Cerebellar nuclear complex (tissue), 1 donor: Measurements from ENCODE around the gene SAT2.
"Not testable (repeated sequence)": the region's sequence is repeated elsewhere in the genome, so short reads cannot be mapped to it uniquely, and the experiment has no call there.

Source experiments
- DNase-seq, 2 experiments: peaks; one replicate each; lab custom pipeline; 2025; lab: John Stamatoyannopoulos, UW

SAT2 gene

GRCh38 chr17:7627250-7628121, at the start of gene SAT2:
Gene SAT2 (minus strand): TSS chr17:7627821. CDS start chr17:7627635, 186 bp downstream.
- DNase-seq: peak in 1 of 2 experiments; percentile 70

GRCh38 chr17:7676533-7676932, 48.9 kb upstream of the SAT2 start:
- DNase-seq: no peak

- no peak for DNase-seq
Observed at GRCh38 chr17:7674934-7675333, 47.3 kb upstream of the SAT2 start.

GRCh38 chr17:7673239-7673638, 45.6 kb upstream of the SAT2 start:
- no peak for DNase-seq

GRCh38 chr17:7668482-7668881, 40.9 kb upstream of the SAT2 start:
- DNase-seq: no peak

GRCh38 chr17:7667656-7668406, 40.2 kb upstream of the SAT2 start:
- DNase-seq: no peak

- no peak for DNase-seq
Observed at GRCh38 chr17:7656958-7657609, 29.5 kb upstream of the SAT2 start.

- no peak for DNase-seq
Observed at GRCh38 chr17:7655541-7655840, 27.9 kb upstream of the SAT2 start.

GRCh38 chr17:7654832-7655540, 27.4 kb upstream of the SAT2 start:
- no peak for DNase-seq

- DNase-seq: no peak
Observed at GRCh38 chr17:7652388-7653356, 25.1 kb upstream of the SAT2 start.

GRCh38 chr17:7651665-7652387, 24.2 kb upstream of the SAT2 start:
- DNase-seq: no peak

GRCh38 chr17:7651097-7651664, 23.6 kb upstream of the SAT2 start:
- DNase-seq: no peak

GRCh38 chr17:7650509-7651096, 23.0 kb upstream of the SAT2 start, which contains the start of gene ATP1B2:
Gene ATP1B2 (plus strand): TSS chr17:7650926. CDS start chr17:7651519, 593 bp downstream.
- peak; percentile 74 to 79 for DNase-seq

- no peak for DNase-seq
Observed at GRCh38 chr17:7647018-7647417, 19.4 kb upstream of the SAT2 start.

- no peak for DNase-seq
Observed at GRCh38 chr17:7646457-7646856, 18.8 kb upstream of the SAT2 start.

GRCh38 chr17:7644775-7645174, 17.2 kb upstream of the SAT2 start:
- DNase-seq: no peak

- DNase-seq: not testable (repeated sequence)
Observed at GRCh38 chr17:7641635-7642034, 14.0 kb upstream of the SAT2 start.

- DNase-seq: no peak
Observed at GRCh38 chr17:7640783-7641182, 13.2 kb upstream of the SAT2 start.

GRCh38 chr17:7636163-7636562, 8.5 kb upstream of the SAT2 start:
- DNase-seq: no peak
